ENCODE measurements around the gene ANKRD65. TPM values are rescaled to one million over a fixed set of nuclear protein-coding genes. Genes with fewer than 3 reads are reported as not detected.
"Not testable (repeated sequence)": the region's sequence is repeated elsewhere in the genome, so short reads cannot be mapped to it uniquely, and the experiment has no call there.

Gene ANKRD65
- total RNA-seq, 1 donor from 2014 or later = 2.1 TPM

- intact Hi-C loops (cut with micrococcal nuclease) = no loop called here
- DNase-seq = no peak
- ATAC-seq = no peak
Observed at GRCh38 chr1:1449099-1449739, 28.1 kb upstream of the ANKRD65 start, which contains the start of gene ATAD3C. ATAD3C (plus strand) TSS chr1:1449689; CDS start chr1:1450684, 995 bp downstream.

DNA sequence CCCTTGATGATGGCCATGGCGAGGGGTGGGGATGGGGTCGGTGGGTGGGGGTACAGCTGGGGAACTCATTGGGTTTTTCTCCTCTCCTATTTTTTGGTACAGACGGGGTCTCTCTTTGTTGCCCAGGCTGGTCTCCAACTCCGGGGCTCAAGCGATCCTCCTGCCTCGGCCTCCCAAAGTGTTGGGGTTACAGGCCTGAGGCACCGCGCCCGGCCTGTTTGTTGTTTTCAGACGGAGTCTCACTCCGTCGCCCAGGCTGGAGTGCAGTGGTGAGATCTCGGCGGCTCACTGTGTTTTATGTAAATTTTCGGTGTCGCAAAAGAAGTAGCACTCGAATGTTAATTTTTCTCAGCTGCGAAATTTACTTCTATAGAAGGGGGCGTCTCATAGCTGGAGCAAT is 25.6 kb upstream of the ANKRD65 start:
- ATAC-seq; intact Hi-C loops (cut with micrococcal nuclease); DNase-seq: not testable (repeated sequence)

DNA sequence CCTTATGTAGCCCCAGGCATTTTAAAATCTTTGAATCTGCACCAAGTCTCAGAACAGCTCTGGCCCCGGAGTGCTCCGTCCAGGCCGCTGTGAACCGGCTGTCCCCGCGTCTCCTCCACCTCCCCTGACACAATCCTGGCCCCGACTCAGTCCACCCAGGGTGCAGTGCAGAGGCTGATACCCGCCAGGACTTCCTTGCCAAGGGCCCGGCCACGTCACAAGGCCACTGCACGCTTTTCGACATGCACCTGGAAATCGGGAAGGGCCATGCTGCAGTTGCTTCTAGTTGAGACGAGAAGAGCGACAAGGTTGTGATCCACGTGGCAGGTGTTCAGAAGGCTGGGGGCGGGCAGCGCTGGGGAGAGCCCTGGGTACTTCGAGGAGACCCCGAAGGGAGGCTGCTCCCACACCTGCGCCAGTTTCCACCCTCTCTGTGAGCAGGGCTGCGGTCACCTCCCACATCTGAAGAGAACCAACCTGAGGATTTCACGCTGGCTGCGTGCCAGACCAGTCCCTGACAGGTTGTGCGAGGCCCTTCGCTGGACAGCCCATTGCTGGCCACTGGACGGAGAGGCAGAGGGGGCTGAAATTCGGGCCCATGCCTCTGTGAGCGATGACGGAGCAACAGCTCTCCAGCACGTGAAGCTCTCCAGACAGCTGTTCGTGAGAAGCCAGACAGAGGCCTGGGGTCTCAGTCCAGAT is 21.1 kb upstream of the ANKRD65 start:
- intact Hi-C loops (cut with micrococcal nuclease) = no loop called here
- no peak for ATAC-seq
- DNase-seq = no peak

- peak; percentile 85 for ATAC-seq
- DNase-seq = peak; percentile 75
- intact Hi-C loops (cut with micrococcal nuclease) = no loop called here
Observed at GRCh38 chr1:1441002-1441888, 20.2 kb upstream of the ANKRD65 start.

GRCh38 chr1:1440262-1441001 is 19.4 kb upstream of the ANKRD65 start:
- intact Hi-C loops (cut with micrococcal nuclease) = no loop called here
- no peak for ATAC-seq
- DNase-seq = no peak

DNA sequence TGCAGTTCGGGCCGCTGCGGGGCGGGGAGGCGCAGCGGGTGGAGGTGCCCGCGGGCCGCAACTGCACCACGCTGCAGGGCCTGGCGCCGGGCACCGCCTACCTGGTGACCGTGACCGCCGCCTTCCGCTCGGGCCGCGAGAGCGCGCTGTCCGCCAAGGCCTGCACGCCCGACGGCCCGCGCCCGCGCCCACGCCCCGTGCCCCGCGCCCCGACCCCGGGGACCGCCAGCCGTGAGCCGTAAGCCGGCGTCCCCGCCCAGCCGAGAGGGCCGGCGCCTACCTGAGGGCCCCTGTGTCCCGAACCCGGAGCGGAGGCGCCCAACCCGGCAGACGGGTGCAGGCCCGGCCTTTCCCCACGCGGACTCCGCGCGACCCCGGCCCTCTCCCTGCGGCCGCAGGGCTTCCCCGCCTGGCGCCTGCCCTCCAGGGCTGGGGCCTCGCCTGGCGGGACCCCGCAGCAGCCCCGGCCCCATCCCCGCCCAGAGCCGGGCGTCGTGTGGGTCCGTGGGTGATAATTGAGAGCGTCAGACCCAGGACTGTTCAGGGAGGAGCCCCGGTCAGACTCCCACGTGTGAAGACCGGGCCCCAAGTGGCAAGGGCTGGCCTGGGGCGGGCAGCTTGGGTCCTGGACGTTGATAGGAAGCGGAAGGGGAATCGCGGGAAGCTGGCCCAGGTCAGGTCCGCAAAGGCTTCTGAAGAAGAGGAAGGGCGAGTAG is 18.6 kb upstream of the ANKRD65 start:
- intact Hi-C loops (cut with micrococcal nuclease) = no loop called here
- no peak for DNase-seq
- ATAC-seq = no peak

DNA sequence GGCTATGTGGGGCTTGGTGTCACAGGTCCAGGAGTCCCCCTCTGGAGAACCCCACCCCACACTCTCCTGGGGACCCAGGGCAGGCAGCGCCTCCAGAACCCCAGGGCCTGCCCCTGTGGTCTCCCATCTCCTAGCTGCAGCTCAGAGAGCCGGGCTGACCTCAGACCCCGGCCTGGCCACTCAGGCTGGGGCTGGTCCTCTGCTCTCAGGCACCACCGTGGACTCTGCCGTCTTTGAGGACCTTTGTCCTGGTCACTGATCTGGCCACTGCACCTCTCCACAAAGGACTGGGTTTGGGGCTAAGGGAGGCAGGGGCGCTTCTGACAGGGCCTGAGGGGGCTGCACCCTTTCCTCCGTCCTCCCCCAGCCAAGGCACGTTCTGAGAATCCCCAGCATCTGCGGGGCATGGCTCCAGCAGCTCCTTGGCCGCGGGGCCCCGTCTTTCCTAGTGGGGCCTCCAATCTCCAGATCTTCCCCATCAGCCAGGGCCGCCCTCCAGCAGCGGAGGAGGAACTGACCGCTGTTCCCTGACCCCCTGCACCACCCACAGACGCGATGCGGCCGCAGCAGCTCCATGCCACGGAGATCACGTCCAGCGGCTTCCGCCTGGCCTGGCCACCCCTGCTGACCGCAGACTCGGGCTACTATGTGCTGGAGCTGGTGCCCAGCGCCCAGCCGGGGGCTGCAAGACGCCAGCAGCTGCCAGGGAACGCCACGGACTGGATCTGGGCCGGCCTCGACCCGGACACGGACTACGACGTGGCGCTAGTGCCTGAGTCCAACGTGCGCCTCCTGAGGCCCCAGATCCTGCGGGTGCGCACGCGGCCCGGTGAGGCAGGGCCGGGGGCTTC is 17.7 kb upstream of the ANKRD65 start:
- intact Hi-C loops (cut with micrococcal nuclease) = no loop called here
- no peak for ATAC-seq
- no peak for DNase-seq

GRCh38 chr1:1437904-1438376 is 16.9 kb upstream of the ANKRD65 start:
- intact Hi-C loops (cut with micrococcal nuclease) = no loop called here
- DNase-seq (no peak), ATAC-seq (no peak)

DNA sequence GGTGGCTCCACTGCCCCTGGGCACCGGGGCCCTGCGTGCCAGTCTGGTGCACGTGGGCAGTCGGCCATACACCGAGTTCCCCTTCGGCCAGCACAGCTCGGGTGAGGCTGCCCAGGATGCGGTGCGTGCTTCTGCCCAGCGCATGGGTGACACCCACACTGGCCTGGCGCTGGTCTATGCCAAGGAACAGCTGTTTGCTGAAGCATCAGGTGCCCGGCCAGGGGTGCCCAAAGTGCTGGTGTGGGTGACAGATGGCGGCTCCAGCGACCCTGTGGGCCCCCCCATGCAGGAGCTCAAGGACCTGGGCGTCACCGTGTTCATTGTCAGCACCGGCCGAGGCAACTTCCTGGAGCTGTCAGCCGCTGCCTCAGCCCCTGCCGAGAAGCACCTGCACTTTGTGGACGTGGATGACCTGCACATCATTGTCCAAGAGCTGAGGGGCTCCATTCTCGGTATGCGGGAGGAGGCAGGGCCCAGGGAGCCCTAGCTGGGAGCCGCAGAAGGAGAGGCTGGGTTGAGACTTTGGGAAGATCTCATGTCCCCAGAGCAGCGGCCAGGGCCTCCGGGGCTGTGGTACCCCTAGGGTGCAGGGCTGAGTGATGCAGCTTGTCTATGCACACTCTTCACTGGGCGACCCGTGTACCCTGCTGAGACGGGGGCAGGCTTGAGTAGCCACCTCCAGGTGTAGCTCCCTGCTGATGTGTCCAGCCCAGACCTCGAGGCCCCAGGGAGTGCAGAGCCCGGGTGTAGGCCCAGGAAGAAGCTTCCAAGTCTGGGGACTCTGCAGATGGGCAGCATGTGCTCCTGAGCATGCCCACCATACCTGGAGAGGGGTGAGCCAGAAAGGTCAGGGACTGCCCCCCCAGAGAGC is 16.2 kb upstream of the ANKRD65 start:
- intact Hi-C loops (cut with micrococcal nuclease) = no loop called here
- no peak for ATAC-seq
- peak; percentile 23 for DNase-seq

DNA sequence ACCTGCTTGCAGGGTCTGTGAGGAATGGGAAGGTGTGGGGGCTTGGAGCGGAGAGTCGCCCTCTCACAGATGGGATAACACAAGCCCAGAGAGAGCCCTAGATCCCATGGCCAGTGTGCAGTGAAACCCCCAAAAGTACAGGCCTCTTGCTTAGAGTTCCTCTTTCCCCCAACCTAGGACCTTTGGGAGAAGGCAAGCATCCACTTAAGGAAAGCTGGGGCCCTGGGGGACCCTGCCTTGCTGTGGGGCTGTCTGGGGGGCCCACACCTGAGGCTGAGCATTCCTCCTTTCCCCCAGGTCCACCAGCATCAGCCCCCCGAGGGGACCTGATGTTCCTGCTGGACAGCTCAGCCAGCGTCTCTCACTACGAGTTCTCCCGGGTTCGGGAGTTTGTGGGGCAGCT is 15.6 kb upstream of the ANKRD65 start:
- intact Hi-C loops (cut with micrococcal nuclease) = no loop called here
- ATAC-seq (no peak), DNase-seq (no peak)

DNA sequence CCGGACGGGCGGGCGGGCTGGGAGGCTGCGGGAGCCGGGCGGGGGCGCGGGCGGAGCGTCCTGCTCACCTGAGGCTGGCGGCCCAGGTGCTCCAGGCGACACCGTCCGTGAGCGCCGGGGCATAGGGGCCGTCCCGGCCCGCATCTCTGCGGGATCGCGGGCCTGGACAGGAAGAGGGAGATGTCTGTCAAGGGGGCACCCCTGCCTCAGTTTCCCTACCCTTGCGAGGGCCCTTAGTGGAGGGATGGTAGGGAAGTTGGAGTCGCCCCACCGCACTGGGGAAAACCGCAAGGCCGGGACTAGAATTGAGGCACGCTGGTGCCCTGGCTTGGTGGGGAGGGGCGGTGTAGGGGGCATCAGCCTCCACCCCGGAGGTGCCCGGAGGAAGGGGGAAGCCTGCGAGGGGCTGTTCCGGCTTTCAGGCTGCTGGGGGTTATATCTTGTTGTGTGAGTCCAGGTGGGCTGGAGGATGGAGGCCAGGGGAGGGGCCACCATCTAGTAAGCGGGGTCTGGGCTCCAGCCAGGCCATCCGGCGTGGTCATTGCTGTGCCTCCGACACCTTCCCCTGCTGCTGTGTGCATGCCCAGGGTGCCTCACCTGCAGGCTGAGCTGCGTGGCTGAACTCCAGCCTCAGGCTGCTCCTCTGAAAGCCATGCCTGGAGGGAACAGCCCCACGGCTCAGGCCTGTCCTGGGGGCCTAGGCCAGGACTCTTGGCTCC is 15.0 kb upstream of the ANKRD65 start:
- DNase-seq = peak; percentile 28
- intact Hi-C loops (cut with micrococcal nuclease) = no loop called here
- no peak for ATAC-seq

GRCh38 chr1:1435106-1435903 is 14.2 kb upstream of the ANKRD65 start, which contains the start of gene VWA1:
VWA1 (plus strand) TSS chr1:1435690; CDS start chr1:1435749, 59 bp downstream.
- intact Hi-C loops (cut with micrococcal nuclease) = no loop called here
- peak; percentile 66 for ATAC-seq
- DNase-seq = peak; percentile 89

DNA sequence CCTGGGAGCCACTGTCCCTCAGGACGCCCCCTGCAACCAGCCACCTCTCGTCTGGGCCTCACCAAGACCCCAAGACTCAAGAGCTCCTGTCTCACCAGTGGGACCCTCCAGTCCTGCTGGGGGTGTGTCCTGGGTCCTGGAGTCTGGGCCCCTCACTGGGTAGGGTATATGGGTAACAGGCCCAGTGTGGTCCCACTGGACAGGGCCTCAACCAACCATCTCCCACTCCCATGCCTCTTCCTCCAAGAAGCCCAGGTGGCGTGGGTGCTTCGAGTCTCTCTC is 13.7 kb upstream of the ANKRD65 start:
- ATAC-seq (no peak), DNase-seq (no peak)
- intact Hi-C loops (cut with micrococcal nuclease) = no loop called here

DNA sequence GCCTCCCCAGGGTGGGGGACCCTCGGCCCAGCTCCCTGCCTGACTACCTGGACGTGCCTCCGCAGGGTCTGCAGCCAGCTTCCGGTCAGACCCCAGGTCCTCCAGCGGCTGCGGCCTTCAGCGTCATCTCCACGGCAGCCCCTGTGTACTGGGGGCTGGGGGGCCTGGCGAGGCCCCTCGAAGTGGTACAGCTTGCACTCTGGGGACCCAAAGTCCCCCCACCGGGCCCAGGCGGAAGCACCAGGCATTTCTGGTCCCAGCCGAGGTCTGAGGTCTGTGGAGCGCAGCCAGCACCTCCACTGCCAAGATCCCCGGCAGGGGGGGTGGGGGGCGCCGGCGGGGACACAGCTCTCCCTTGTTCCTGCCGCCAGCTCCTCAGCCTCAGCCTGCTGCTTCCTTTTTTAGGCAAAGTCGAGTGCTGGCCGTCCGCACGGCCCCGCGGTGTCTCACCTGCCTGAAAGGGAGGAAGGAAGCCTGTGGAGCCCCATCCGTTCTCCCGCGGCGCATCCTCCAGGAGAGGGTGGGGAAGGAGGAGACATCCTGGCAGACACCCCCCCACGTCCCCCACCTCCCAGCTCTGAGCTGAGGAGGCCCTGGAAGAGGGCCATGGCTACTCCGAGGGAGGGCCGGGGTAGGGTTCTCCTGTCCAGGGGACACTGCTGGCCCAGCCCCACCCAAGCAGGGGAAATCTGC is 13.2 kb upstream of the ANKRD65 start:
- intact Hi-C loops (cut with micrococcal nuclease) = no loop called here
- ATAC-seq = peak; percentile 10
- DNase-seq = peak; percentile 72

- DNase-seq = no peak
- ATAC-seq = peak; percentile 3
- intact Hi-C loops (cut with micrococcal nuclease) = no loop called here
Observed at GRCh38 chr1:1433804-1434130, 12.7 kb upstream of the ANKRD65 start.

Data from left ventricle myocardium superior (tissue), 1 donor.